ENCODE results near the gene EMSY. TPM values are rescaled to one million over a fixed set of nuclear protein-coding genes. Genes with fewer than 3 reads are reported as not detected.

Gene EMSY
- total and polyA plus RNA-seq, 2 of the 8 experiments (the other 6 are each of a cell fraction or from before 2014, with no cell fraction given) = 29.6 to 34.6 TPM

GRCh38 chr11:76491644-76492043 lies 46.8 kb downstream of the EMSY start (continued):
- no peak for TF ChIP-seq CHD7 (IDR thresholded peaks at IDR 0.05; ENCODE audit: insufficient replicate concordance, low read length)
